K562 (cell line): ENCODE results near the gene SEZ6L. TPM values are rescaled to one million over a fixed set of nuclear protein-coding genes. Genes with fewer than 3 reads are reported as not detected.

ENCODE experiments used
- ARNT ChIP-seq, 2 experiments: fragments of 450-650 bp; IDR thresholded peaks; 2 replicates each; pipeline ENCODE4 v1.6.1; 2016; ENCODE audit warnings: mild to moderate bottlenecking in 1 of 2
- ATF3 ChIP-seq, 2 experiments: fragments of 450-650 bp in 1 of 2; sonication (generic) in 1 of 2; formaldehyde crosslinking in 1 of 2; IDR thresholded peaks in 1 of 2; conservative IDR thresholded peaks in 1 of 2; 2 replicates each; pipeline versions ENCODE4 v1.6.1 to v1.8.1; 2016 to 2023; ENCODE audit warnings: mild to moderate bottlenecking in 2 of 2, moderate library complexity in 2 of 2, inconsistent platforms in 1 of 2, missing genetic modification reagents in 1 of 2
- CXXC5 ChIP-seq: fragments of 250-450 bp; sonication (Bioruptor Pico); IDR thresholded peaks from 2 replicates; pipeline ENCODE4 v1.8.0; 2022; ENCODE audit warnings: inconsistent platforms, mild to moderate bottlenecking, moderate library complexity
- E2F1 ChIP-seq: sonication (generic); formaldehyde crosslinking; IDR thresholded peaks from 2 replicates; pipeline ENCODE4 v1.8.1; 2023; ENCODE audit warnings: mild to moderate bottlenecking, missing genetic modification reagents, moderate library complexity
- ELF1 ChIP-seq: fragments of 200-800 bp; sonication (Bioruptor generic); IDR thresholded peaks from 2 replicates; pipeline ENCODE4 v1.6.1; 2016; ENCODE audit warnings: missing genetic modification characterization, missing compliant biosample characterization
- HLTF ChIP-seq: fragments of 450-650 bp; IDR thresholded peaks from 2 replicates; pipeline ENCODE4 v1.6.1; 2016
- KLF1 ChIP-seq: fragments of 450-650 bp; IDR thresholded peaks from 2 replicates; pipeline ENCODE4 v1.6.1; 2016; ENCODE audit warnings: missing genetic modification characterization, missing compliant biosample characterization
- PHB2 ChIP-seq: fragments of 450-650 bp; IDR thresholded peaks from 2 replicates; pipeline ENCODE4 v1.6.1; 2017; ENCODE audit warnings: low read depth
- PHF8 ChIP-seq: fragments of 200-600 bp; sonication (generic); IDR thresholded peaks from 2 replicates; pipeline ENCODE4 v1.6.1; 2012; ENCODE audit warnings: mixed run types, mild to moderate bottlenecking, inconsistent platforms, low read length, moderate library complexity, borderline replicate concordance
- POLR2A ChIP-seq: fragments of 450-650 bp; conservative IDR thresholded peaks from 2 replicates; pipeline ENCODE4 v1.6.1; 2016
- RBFOX2 ChIP-seq: fragments of 200-400 bp; formaldehyde crosslinking; IDR thresholded peaks from 2 replicates; pipeline ENCODE4 v1.6.1; 2017; ENCODE audit warnings: low read depth, mild to moderate bottlenecking, low read length, moderate library complexity
- SMAD2 ChIP-seq: fragments of 150-350 bp; IDR thresholded peaks from 2 replicates; pipeline ENCODE4 v1.6.1; 2014; ENCODE audit warnings: low read depth, mild to moderate bottlenecking, low read length
- SRSF3 ChIP-seq: fragments of 200-400 bp; formaldehyde crosslinking; IDR thresholded peaks from 2 replicates; pipeline ENCODE4 v1.6.1; 2016; ENCODE audit warnings: mild to moderate bottlenecking, low read length, moderate library complexity; ENCODE audit not compliant: insufficient read depth
- TAF15 ChIP-seq: fragments of 200-400 bp; formaldehyde crosslinking; IDR thresholded peaks from 2 replicates; pipeline ENCODE4 v1.6.1; 2017; ENCODE audit warnings: mild to moderate bottlenecking, low read depth, low read length, moderate library complexity
- TAF9B ChIP-seq: fragments of 450-650 bp; IDR thresholded peaks from 2 replicates; pipeline ENCODE4 v1.6.1; 2018; ENCODE audit warnings: mild to moderate bottlenecking; ENCODE audit not compliant: partially characterized antibody
- TEAD1 ChIP-seq, 2 experiments: fragments of 450-650 bp in 1 of 2; sonication (generic) in 1 of 2; formaldehyde crosslinking; IDR thresholded peaks; 2 replicates each; pipeline versions ENCODE4 v1.4.0 to v1.8.0; 2020 to 2022; ENCODE audit warnings: mild to moderate bottlenecking in 2 of 2, missing genetic modification reagents in 1 of 2
- ZFX ChIP-seq: sonication (generic); formaldehyde crosslinking; IDR thresholded peaks from 2 replicates; pipeline ENCODE4 v1.8.0; 2022; ENCODE audit warnings: mild to moderate bottlenecking, missing genetic modification reagents, moderate library complexity
- ZNF143 ChIP-seq: sonication (generic); formaldehyde crosslinking; IDR thresholded peaks from 2 replicates; pipeline ENCODE4 v1.9.0; 2022; ENCODE audit warnings: mild to moderate bottlenecking, missing genetic modification reagents
- ZNF232 ChIP-seq: sonication (generic); formaldehyde crosslinking; IDR thresholded peaks from 2 replicates; pipeline ENCODE4 v1.8.0; 2022; ENCODE audit warnings: mild to moderate bottlenecking, missing genetic modification reagents
- ZNF239 ChIP-seq: fragments of 250-450 bp; sonication (Bioruptor Pico); IDR thresholded peaks from 2 replicates; pipeline ENCODE4 v1.4.0; 2020; ENCODE audit warnings: mild to moderate bottlenecking
- polyA plus RNA-seq, 8 experiments: library from polyadenylated mRNA; depleted of rRNA in 4 of 8; stranded (reverse) in 5 of 8; unstranded in 3 of 8; fragments of >200 nt; fragmentation: Nextera tagmentation in 2 of 8; fragmentation: Illumina TruSeq in 1 of 8; extraction: Ambion mirVana in 2 of 8; extraction: Trizol in 1 of 8; gene quantifications; 2 replicates each; pipeline versions ENCODE4 v1.2.1 to v1.2.3, GENCODE V29; 2011 to 2014; ENCODE audit warnings: inconsistent platforms in 1 of 8, missing spikeins in 1 of 8
- total RNA-seq, 7 experiments: library from RNA; depleted of rRNA in 6 of 7; stranded (reverse); fragments of >200 nt in 6 of 7; fragmentation: Illumina TruSeq in 2 of 7; extraction: Trizol in 2 of 7; gene quantifications; 2 replicates each; pipeline versions ENCODE4 v1.2.1 to v1.2.3, GENCODE V29; 2011 to 2021; ENCODE audit warnings: low replicate concordance in 1 of 7
- TF ChIP-seq, protein P1 (sequence below): sonication (generic); formaldehyde crosslinking; IDR thresholded peaks from 2 replicates; pipeline ENCODE4 v1.4.0; 2020; ENCODE audit warnings: mild to moderate bottlenecking, missing genetic modification reagents
- TF ChIP-seq, protein P2 (sequence below): fragments of 250-450 bp; sonication (Bioruptor Pico); IDR thresholded peaks from 2 replicates; pipeline ENCODE4 v1.5.0; 2021; ENCODE audit warnings: mild to moderate bottlenecking, borderline replicate concordance

The SEZ6L gene
- total and polyA plus RNA-seq, 9 of the 15 experiments (the other 6 are each of a cell fraction or from before 2014, with no cell fraction given): not detected

DNA sequence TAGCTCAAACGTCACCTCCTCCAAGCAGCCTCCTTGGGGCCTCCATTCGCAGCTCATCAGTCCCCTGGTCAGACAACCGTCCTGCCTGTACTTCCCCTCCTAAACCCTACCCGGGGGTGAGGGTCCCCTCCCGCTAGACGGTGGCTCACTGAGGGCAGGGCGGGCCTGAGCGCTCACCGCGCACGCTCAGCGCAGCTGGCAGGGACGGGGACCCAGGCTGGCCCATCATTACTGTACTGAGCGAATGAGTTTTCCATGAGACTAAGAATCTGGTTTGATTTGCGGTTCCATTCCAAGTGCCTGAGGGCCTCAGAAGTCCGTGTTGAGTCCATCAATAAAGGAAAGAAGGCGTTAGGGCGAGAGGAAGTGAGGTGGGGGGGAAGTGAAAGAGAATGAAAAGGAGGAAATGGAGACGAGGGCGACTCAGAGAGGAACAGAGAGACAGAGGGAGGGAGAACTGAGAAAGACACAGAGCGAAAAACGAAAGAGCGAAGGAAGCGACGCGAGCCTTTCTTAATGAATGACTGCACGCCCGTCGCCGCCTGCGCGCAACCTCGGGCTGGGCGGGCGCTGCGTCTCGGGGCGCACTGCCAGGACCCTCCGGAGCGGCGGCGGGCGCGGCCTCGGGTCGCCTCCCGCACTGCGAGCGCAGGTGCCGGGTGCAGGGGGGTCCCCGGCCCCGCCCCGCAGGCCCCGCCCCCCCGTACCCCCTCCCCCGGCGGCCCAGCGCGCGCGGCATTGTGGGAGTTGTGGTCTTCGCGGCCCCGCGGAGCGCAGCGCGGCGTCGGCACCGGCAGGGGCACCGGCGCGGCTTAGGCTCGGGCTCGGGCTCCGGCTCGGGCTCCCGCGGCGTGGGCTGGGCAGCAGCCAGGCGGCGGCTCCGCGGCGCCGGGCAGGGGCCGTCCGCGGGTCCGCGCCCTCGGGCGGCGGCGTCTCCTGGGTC, 259.5 kb downstream of the SEZ6L start, which contains the start of gene ASPHD2 (continued):
- TF ChIP-seq, protein P1, sequence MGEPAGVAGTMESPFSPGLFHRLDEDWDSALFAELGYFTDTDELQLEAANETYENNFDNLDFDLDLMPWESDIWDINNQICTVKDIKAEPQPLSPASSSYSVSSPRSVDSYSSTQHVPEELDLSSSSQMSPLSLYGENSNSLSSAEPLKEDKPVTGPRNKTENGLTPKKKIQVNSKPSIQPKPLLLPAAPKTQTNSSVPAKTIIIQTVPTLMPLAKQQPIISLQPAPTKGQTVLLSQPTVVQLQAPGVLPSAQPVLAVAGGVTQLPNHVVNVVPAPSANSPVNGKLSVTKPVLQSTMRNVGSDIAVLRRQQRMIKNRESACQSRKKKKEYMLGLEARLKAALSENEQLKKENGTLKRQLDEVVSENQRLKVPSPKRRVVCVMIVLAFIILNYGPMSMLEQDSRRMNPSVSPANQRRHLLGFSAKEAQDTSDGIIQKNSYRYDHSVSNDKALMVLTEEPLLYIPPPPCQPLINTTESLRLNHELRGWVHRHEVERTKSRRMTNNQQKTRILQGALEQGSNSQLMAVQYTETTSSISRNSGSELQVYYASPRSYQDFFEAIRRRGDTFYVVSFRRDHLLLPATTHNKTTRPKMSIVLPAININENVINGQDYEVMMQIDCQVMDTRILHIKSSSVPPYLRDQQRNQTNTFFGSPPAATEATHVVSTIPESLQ (CRISPR knock-in tag): no peak
- peak; percentile 66 for TF ChIP-seq ZNF143 (CRISPR knock-in tag)
- no peak for TF ChIP-seq TAF15
- TF ChIP-seq ZNF232 (CRISPR knock-in tag): no peak
- TF ChIP-seq SMAD2: no peak
- no peak for TF ChIP-seq ATF3 (IDR thresholded peaks at IDR 0.05)
- TF ChIP-seq ATF3 (CRISPR knock-in tag; conservative IDR thresholded peaks at IDR 0.05): no peak
- no peak for TF ChIP-seq ZNF239 (CRISPR knock-in tag)
- no peak for TF ChIP-seq PHB2
- TF ChIP-seq ELF1 (tag): no peak
- TF ChIP-seq TAF9B: no peak
- TF ChIP-seq PHF8: peak; percentile 60; the same call in 1 of the 2 replicates
- TF ChIP-seq ARNT (IDR thresholded peaks at IDR 0.05): no peak
- TF ChIP-seq E2F1 (CRISPR knock-in tag): no peak
- TF ChIP-seq TEAD1 (CRISPR knock-in tag; IDR thresholded peaks at IDR 0.05): no peak
- peak; percentile 50; the same call in 1 of the 2 replicates for TF ChIP-seq RBFOX2
- TF ChIP-seq HLTF: no peak
- TF ChIP-seq CXXC5 (CRISPR knock-in tag): peak; percentile 56
- peak; percentile 39; the same call in 1 of the 2 replicates for TF ChIP-seq ZFX (CRISPR knock-in tag)
- TF ChIP-seq POLR2A: no peak
- no peak for TF ChIP-seq SRSF3
- no peak for TF ChIP-seq KLF1 (tag)
- TF ChIP-seq, protein P2, sequence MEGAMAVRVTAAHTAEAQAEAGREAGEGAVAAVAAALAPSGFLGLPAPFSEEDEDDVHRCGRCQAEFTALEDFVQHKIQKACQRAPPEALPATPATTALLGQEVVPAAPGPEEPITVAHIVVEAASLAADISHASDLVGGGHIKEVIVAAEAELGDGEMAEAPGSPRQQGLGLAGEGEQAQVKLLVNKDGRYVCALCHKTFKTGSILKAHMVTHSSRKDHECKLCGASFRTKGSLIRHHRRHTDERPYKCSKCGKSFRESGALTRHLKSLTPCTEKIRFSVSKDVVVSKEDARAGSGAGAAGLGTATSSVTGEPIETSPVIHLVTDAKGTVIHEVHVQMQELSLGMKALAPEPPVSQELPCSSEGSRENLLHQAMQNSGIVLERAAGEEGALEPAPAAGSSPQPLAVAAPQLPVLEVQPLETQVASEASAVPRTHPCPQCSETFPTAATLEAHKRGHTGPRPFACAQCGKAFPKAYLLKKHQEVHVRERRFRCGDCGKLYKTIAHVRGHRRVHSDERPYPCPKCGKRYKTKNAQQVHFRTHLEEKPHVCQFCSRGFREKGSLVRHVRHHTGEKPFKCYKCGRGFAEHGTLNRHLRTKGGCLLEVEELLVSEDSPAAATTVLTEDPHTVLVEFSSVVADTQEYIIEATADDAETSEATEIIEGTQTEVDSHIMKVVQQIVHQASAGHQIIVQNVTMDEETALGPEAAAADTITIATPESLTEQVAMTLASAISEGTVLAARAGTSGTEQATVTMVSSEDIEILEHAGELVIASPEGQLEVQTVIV: no peak
